Natural killer cell (primary cell): Measurements from ENCODE around the gene BIRC7. TPM values are rescaled to one million over a fixed set of nuclear protein-coding genes. Genes with fewer than 3 reads are reported as not detected.

Source experiments
- ATAC-seq, 3 donors: fragments of 150-1000 bp in 2 of 3; fragments of 200-7000 bp in 1 of 3; cut with Tn5 transposase; 1 replicate in 1 of 3; 2 replicates in 2 of 3; pipeline ENCODE4 v1.10.0; 2021; ENCODE audit warnings: mild to moderate bottlenecking in 2 of 3, moderate library complexity in 2 of 3
- DNase-seq, 2 donors: peaks; one replicate each; pipeline versions ENCODE4 v3.0.0 to v3.0.0-alpha.2; 2013 to 2021; ENCODE audit warnings: mixed read lengths in 1 of 2
- H3K27ac ChIP-seq: one replicate; pipeline ENCODE4 v1.5.1; 2013; ENCODE audit warnings: mild to moderate bottlenecking, low read length
- H3K27me3 ChIP-seq: one replicate; pipeline ENCODE4 v1.6.1; 2013; ENCODE audit warnings: low read length; ENCODE audit not compliant: control insufficient read depth, insufficient read depth
- H3K36me3 ChIP-seq: one replicate; pipeline ENCODE4 v1.6.1; 2013; ENCODE audit warnings: low read length; ENCODE audit not compliant: control insufficient read depth, insufficient read depth
- H3K4me1 ChIP-seq: one replicate; pipeline ENCODE4 v1.6.1; 2013; ENCODE audit warnings: low read length; ENCODE audit not compliant: control insufficient read depth, insufficient read depth
- H3K4me3 ChIP-seq: one replicate; pipeline ENCODE4 v1.5.1; 2013; ENCODE audit warnings: low read length
- H3K9me3 ChIP-seq: one replicate; pipeline ENCODE4 v1.6.1; 2013; ENCODE audit warnings: low read length; ENCODE audit not compliant: control insufficient read depth, insufficient read depth
- H3K27ac Mint-ChIP-seq, 2 donors: one replicate each; pipeline ENCODE4 v1.8.0; 2022; ENCODE audit warnings: mild to moderate bottlenecking in 2 of 2, mixed read lengths in 2 of 2, moderate library complexity in 1 of 2
- H3K27me3 Mint-ChIP-seq, 2 donors: one replicate each; pipeline ENCODE4 v1.8.0; 2022; ENCODE audit warnings: low read depth in 2 of 2, mixed read lengths in 2 of 2
- H3K36me3 Mint-ChIP-seq: one replicate; pipeline ENCODE4 v1.8.0; 2022; ENCODE audit warnings: mixed read lengths
- H3K4me1 Mint-ChIP-seq, 2 donors: one replicate each; pipeline ENCODE4 v1.8.0; 2022; ENCODE audit warnings: mixed read lengths in 2 of 2
- H3K4me3 Mint-ChIP-seq: one replicate; pipeline ENCODE4 v1.8.0; 2022; ENCODE audit warnings: mild to moderate bottlenecking, moderate library complexity, mixed read lengths
- H3K9me3 Mint-ChIP-seq, 2 donors: one replicate each; pipeline ENCODE4 v1.8.0; 2022; ENCODE audit warnings: mixed read lengths in 2 of 2
- CTCF ChIP-seq: fragments of 200-600 bp; IDR thresholded peaks from one replicate; pipeline ENCODE4 v1.8.0; 2022; ENCODE audit warnings: antibody characterized with exemption
- WGBS: methylation state at CpG from one replicate; pipeline ENCODE4 v1.1.7; 2013; ENCODE audit warnings: missing lambda C conversion rate; ENCODE audit not compliant: insufficient coverage; 5-methylcytosine and 5-hydroxymethylcytosine counted together
- intact Hi-C: fragments of 100-400 bp; cut with micrococcal nuclease; formaldehyde crosslinking; loops from one replicate; pipeline ENCODE4 v1.14.2; 2022
- total RNA-seq, 4 donors: library from RNA; stranded (reverse); fragments of 120-200 nt in 1 of 4; gene quantifications; one replicate each; pipeline versions ENCODE4 v1.2.3 to v1.2.4, GENCODE V29; 2013 to 2022

Gene BIRC7
- total RNA-seq, 3 donors from 2014 or later (not counting 1 experiment from before 2014, with no cell fraction given): not detected

- H3K9me3 ChIP-seq: no peaks in the 10 kb centered on the region
- Mint-ChIP-seq H3K27me3 (peaks cover 22% of the 10 kb centered on the region in 2 donors), H3K4me1 (no peaks in the 10 kb centered on the region), H3K9me3 (no peaks in the 10 kb centered on the region), H3K4me3 (no peak overlapping the region), H3K36me3 (no peaks in the 10 kb centered on the region), H3K27ac (no peak overlapping the region)
- no peak overlapping the region for H3K4me3 ChIP-seq
- DNase-seq (no peak), ATAC-seq (no peak)
- peaks cover 13% of the 10 kb centered on the region for H3K27me3 ChIP-seq
- WGBS: 79% methylated on average over 5 of the region's 5 CpGs
- intact Hi-C loops: no loop called here
- H3K27ac ChIP-seq: no peak overlapping the region
- no peaks in the 10 kb centered on the region for H3K36me3 ChIP-seq
- TF ChIP-seq CTCF: no peak
- no peaks in the 10 kb centered on the region for H3K4me1 ChIP-seq
Measured at GRCh38 chr20:63227260-63227659, 8.4 kb upstream of the BIRC7 start.

GRCh38 chr20:63228806-63229205 lies 6.9 kb upstream of the BIRC7 start:
- peaks cover 22 to 23% of the 10 kb centered on the region in 2 donors for H3K27me3 Mint-ChIP-seq
- H3K27me3 ChIP-seq: peaks cover 15% of the 10 kb centered on the region
- no peak overlapping the region for H3K4me3 Mint-ChIP-seq
- H3K36me3 ChIP-seq: no peaks in the 10 kb centered on the region
- intact Hi-C loops: no loop called here
- no peaks in the 10 kb centered on the region for H3K9me3 ChIP-seq
- no peaks in the 10 kb centered on the region for H3K4me1 ChIP-seq
- no peak for ATAC-seq
- H3K36me3 Mint-ChIP-seq: no peaks in the 10 kb centered on the region
- no peak overlapping the region for H3K4me3 ChIP-seq
- no peaks in the 10 kb centered on the region for H3K4me1 Mint-ChIP-seq
- H3K9me3 Mint-ChIP-seq: no peaks in the 10 kb centered on the region
- WGBS: 56% methylated on average over 13 of the region's 13 CpGs
- no peak overlapping the region for H3K27ac Mint-ChIP-seq
- TF ChIP-seq CTCF: no peak
- no peak for DNase-seq
- no peak overlapping the region for H3K27ac ChIP-seq

GRCh38 chr20:63230800-63231268 lies 4.9 kb upstream of the BIRC7 start:
- Histone ChIP-seq H3K36me3 (no peaks in the 10 kb centered on the region), H3K27ac (no peak overlapping the region), H3K4me3 (no peak overlapping the region), H3K9me3 (no peaks in the 10 kb centered on the region), H3K27me3 (peaks cover 16% of the 10 kb centered on the region), H3K4me1 (peaks cover 3% of the 10 kb centered on the region)
- WGBS: 15% methylated on average over 17 of the region's 17 CpGs
- H3K4me3 Mint-ChIP-seq: no peak overlapping the region
- DNase-seq (peak in 1 of 2 donors; percentile 31), ATAC-seq (no peak)
- peaks cover 22 to 23% of the 10 kb centered on the region in 2 donors for H3K27me3 Mint-ChIP-seq
- H3K36me3 Mint-ChIP-seq: no peaks in the 10 kb centered on the region
- no peaks in the 10 kb centered on the region for H3K4me1 Mint-ChIP-seq
- TF ChIP-seq CTCF: no peak
- intact Hi-C loops: no loop called here
- H3K9me3 Mint-ChIP-seq: no peaks in the 10 kb centered on the region
- H3K27ac Mint-ChIP-seq: no peak overlapping the region
